Measurements from ENCODE around the gene CTTNBP2. TPM values are rescaled to one million over a fixed set of nuclear protein-coding genes. Genes with fewer than 3 reads are reported as not detected.

CTTNBP2 gene
- total RNA-seq, 1 experiment from 2014 or later, result 17.6 TPM

- no peaks in the 10 kb centered on the region for H4K20me1 ChIP-seq (ENCODE audit: control insufficient read depth, insufficient read depth, insufficient read length)
- H2BK15ac ChIP-seq (ENCODE audit: low read depth, low read length), result no peak overlapping the region
- H3K56ac ChIP-seq (ENCODE audit: insufficient read length, low read depth, low read length), result no peak overlapping the region
- H2BK12ac ChIP-seq (ENCODE audit: insufficient read length, low read depth, low read length), result no peak overlapping the region
- H2BK120ac ChIP-seq (ENCODE audit: low read depth, low read length, poor library complexity, severe bottlenecking), result no peak overlapping the region
- H3K27me3 Mint-ChIP-seq (ENCODE audit: low read depth), result no peaks in the 10 kb centered on the region
- no peak overlapping the region for H3K23ac ChIP-seq (ENCODE audit: insufficient read length, low read depth, low read length)
- no peak overlapping the region for H2AK5ac ChIP-seq (ENCODE audit: insufficient read length, low read length)
- H3K27ac Mint-ChIP-seq, result peak overlapping the region in 1 of 3 experiments; percentile 28; a peak in 1 of 7 replicates
- TF ChIP-seq CTCF (conservative IDR thresholded peaks at IDR 0.05), result no peak
- no peak overlapping the region for H3T11ph ChIP-seq (ENCODE audit: low read length)
- no CpG with 5 or more reads among the region's 5 CpGs for WGBS (ENCODE audit: extremely low coverage, insufficient read length, low lambda C conversion rate)
- no peak overlapping the region for H3K27ac ChIP-seq (ENCODE audit: insufficient read length, low read depth, low read length)
- H2BK20ac ChIP-seq (ENCODE audit: low read depth, low read length, poor library complexity, severe bottlenecking), result no peak overlapping the region
- H3K4ac ChIP-seq (ENCODE audit: low read depth, low read length), result no peak overlapping the region
- H3K14ac ChIP-seq (ENCODE audit: insufficient read depth, low read length), result no peak overlapping the region
- no peaks in the 10 kb centered on the region for H3K9me3 ChIP-seq (ENCODE audit: control insufficient read depth, low read depth, low read length)
- no peak overlapping the region for H3K9ac ChIP-seq (ENCODE audit: extremely low read depth, insufficient read length, low read length)
- H3K4me1 Mint-ChIP-seq, result peaks cover 0 to 6% of the 10 kb centered on the region in 2 experiments; a peak in 2 of 4 replicates
- H3K4me2 ChIP-seq (ENCODE audit: insufficient read depth, insufficient read length, low read length), result no peak overlapping the region
- no peaks in the 10 kb centered on the region for H3K4me1 ChIP-seq (ENCODE audit: insufficient read depth, low read length)
- H3K79me1 ChIP-seq (ENCODE audit: insufficient read depth, low read depth, low read length, poor library complexity, severe bottlenecking), result no peaks in the 10 kb centered on the region
- H2BK5ac ChIP-seq (ENCODE audit: insufficient read length, low read length), result no peak overlapping the region
- peaks cover 16 to 21% (median 20%) of the 10 kb centered on the region in 3 experiments; a peak in 6 of 7 replicates for H3K36me3 Mint-ChIP-seq (ENCODE audit: insufficient read depth in 1 of 3, low read depth in 3 of 3)
- H3K18ac ChIP-seq (ENCODE audit: insufficient read length, low read depth, low read length), result no peak overlapping the region
- no peak overlapping the region for H4K5ac ChIP-seq (ENCODE audit: insufficient read length, low read depth, low read length)
- no peak for DNase-seq
- H3K27me3 ChIP-seq (ENCODE audit: insufficient read depth, low read length), result no peaks in the 10 kb centered on the region
- H3K9me3 Mint-ChIP-seq, result no peaks in the 10 kb centered on the region
- H2AFZ ChIP-seq (ENCODE audit: low read length), result no peak overlapping the region
- no peak overlapping the region for H4K8ac ChIP-seq (replicated peaks; ENCODE audit: insufficient read length, low read depth, low read length)
- no peak overlapping the region for H3K4me3 Mint-ChIP-seq
- H4K91ac ChIP-seq (ENCODE audit: insufficient read length, low read depth, low read length), result no peak overlapping the region
- H3K79me2 ChIP-seq (ENCODE audit: insufficient read depth, low read length), result no peaks in the 10 kb centered on the region
- no peaks in the 10 kb centered on the region for H3K23me2 ChIP-seq (ENCODE audit: insufficient read length, low read depth, low read length, poor library complexity, severe bottlenecking)
Measured at GRCh38 chr7:117790731-117791130, 82.5 kb downstream of the CTTNBP2 start.
